Measurements from ENCODE around the gene CSMD2. TPM values are rescaled to one million over a fixed set of nuclear protein-coding genes. Genes with fewer than 3 reads are reported as not detected.

The CSMD2 gene
- total RNA-seq, 1 experiment from 2014 or later, result not detected

DNA sequence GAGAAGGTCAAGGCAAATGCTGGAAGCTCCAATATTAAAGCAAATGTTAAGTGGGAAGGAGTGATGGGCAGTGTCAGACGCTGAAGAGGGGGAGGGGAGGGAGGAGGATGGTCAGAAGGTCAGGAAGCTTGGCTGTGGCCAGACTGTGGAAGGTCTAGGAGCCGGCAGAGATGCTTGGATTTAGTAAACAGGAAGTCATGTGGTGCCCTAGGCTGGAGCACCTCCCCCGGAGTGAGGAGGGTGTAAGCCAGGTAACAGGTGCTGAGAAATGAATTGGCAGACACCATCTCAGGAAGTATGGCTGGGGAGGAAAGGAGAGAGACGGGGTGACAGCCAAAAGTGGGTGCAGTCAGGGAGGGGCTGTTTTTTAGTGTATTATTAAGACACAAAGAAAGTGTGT, 17.7 kb downstream of the CSMD2 start:
- peaks cover 36% of the 10 kb centered on the region for H3K27me3 ChIP-seq (ENCODE audit: insufficient read depth, low read depth)
- POLR2A ChIA-PET (ENCODE audit: unreplicated experiment), result no interaction called here

DNA sequence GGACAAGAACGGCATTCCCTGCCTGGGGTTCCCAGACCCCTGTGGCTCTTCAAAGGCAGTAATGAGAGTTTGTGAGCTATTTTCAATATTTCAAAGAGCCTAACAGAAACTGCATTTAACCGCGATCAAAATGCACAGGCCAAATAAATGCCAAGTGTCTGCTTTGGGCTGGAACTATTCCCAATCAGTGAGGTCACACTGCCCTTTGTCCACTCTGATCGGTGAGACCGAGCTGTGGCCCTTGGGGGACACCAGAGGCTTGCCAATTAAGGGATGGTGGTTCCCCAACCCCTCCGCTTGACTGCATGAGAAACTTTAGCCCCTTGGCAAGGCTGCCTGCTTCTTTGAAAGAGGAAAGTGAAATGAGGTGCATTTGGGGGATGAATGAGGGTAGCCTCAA, 20.3 kb downstream of the CSMD2 start:
- H3K4me2 ChIP-seq, result no peak overlapping the region
- no peaks in the 10 kb centered on the region for H3K79me2 ChIP-seq (ENCODE audit: low read depth)
- TF ChIP-seq EZH2 (IDR thresholded peaks at IDR 0.05; ENCODE audit: low read depth), result no peak
- TF ChIP-seq, protein P1, sequence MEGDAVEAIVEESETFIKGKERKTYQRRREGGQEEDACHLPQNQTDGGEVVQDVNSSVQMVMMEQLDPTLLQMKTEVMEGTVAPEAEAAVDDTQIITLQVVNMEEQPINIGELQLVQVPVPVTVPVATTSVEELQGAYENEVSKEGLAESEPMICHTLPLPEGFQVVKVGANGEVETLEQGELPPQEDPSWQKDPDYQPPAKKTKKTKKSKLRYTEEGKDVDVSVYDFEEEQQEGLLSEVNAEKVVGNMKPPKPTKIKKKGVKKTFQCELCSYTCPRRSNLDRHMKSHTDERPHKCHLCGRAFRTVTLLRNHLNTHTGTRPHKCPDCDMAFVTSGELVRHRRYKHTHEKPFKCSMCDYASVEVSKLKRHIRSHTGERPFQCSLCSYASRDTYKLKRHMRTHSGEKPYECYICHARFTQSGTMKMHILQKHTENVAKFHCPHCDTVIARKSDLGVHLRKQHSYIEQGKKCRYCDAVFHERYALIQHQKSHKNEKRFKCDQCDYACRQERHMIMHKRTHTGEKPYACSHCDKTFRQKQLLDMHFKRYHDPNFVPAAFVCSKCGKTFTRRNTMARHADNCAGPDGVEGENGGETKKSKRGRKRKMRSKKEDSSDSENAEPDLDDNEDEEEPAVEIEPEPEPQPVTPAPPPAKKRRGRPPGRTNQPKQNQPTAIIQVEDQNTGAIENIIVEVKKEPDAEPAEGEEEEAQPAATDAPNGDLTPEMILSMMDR (conservative IDR thresholded peaks at IDR 0.05), result no peak
- no peaks in the 10 kb centered on the region for H3F3A ChIP-seq (ENCODE audit: insufficient read depth, low read depth)
- H3K4me3 ChIP-seq, result no peak overlapping the region
- H4K20me1 ChIP-seq (ENCODE audit: insufficient read depth), result no peaks in the 10 kb centered on the region
- no peak overlapping the region for H2AFZ ChIP-seq
- H3K9me3 ChIP-seq (ENCODE audit: insufficient read depth, low read depth), result no peaks in the 10 kb centered on the region
- no peak overlapping the region for H3K27ac ChIP-seq
- no peaks in the 10 kb centered on the region for H3K4me1 ChIP-seq (replicated peaks; ENCODE audit: insufficient read depth)
- CTCF ChIA-PET, result no interaction called here
- POLR2A ChIA-PET (ENCODE audit: unreplicated experiment), result no interaction called here
- BruUV-seq (replicated peaks), result no TSS peak
- peaks cover 37% of the 10 kb centered on the region for H3K27me3 ChIP-seq (ENCODE audit: insufficient read depth, low read depth)
- intact Hi-C loops (cut with micrococcal nuclease; ENCODE audit: unreplicated experiment), result no loop called here
- DNase-seq, result no peak
- no peaks in the 10 kb centered on the region for H3K9me2 ChIP-seq (ENCODE audit: insufficient read depth)
- no peaks in the 10 kb centered on the region for H3K36me3 ChIP-seq (ENCODE audit: low read depth)

More for the DNA sequence above, 17.7 kb downstream of the CSMD2 start:
- H3K9me2 ChIP-seq (ENCODE audit: insufficient read depth), result no peaks in the 10 kb centered on the region
- no peak overlapping the region for H3K4me3 ChIP-seq
- H3K9me3 ChIP-seq (ENCODE audit: insufficient read depth, low read depth), result no peaks in the 10 kb centered on the region
- H3K79me2 ChIP-seq (ENCODE audit: low read depth), result no peaks in the 10 kb centered on the region
- intact Hi-C loops (cut with micrococcal nuclease; ENCODE audit: unreplicated experiment), result no loop called here
- no peaks in the 10 kb centered on the region for H3K36me3 ChIP-seq (ENCODE audit: low read depth)
- no peak overlapping the region for H2AFZ ChIP-seq
- no peaks in the 10 kb centered on the region for H3K4me1 ChIP-seq (replicated peaks; ENCODE audit: insufficient read depth)
- no peaks in the 10 kb centered on the region for H4K20me1 ChIP-seq (ENCODE audit: insufficient read depth)
- CTCF ChIA-PET, result no interaction called here
- no peak overlapping the region for H3K4me2 ChIP-seq
- no peak for DNase-seq
- H3F3A ChIP-seq (ENCODE audit: insufficient read depth, low read depth), result no peaks in the 10 kb centered on the region
- no peak for TF ChIP-seq EZH2 (IDR thresholded peaks at IDR 0.05; ENCODE audit: low read depth)
- no peak overlapping the region for H3K27ac ChIP-seq
- no TSS peak for BruUV-seq (replicated peaks)

DNA sequence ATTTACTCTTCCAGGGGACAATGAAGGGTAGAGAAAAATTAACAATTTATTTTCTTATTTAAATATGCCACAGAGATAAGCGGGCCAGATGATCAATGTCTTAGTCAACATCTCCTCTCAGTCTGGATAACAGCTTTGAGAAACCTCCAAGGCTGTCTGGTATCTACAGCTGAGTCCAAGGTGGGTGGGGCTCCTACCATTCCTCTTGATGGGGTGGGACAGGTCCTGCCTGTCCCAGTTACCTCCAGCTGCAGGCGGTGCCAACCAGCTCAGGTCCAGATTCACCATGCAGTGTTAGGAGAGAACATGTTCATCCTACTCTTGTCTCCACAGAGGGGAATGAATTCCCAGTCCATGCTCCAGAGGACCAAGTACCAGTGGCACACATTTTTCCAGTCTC, 21.1 kb downstream of the CSMD2 start:
- TF ChIP-seq EZH2 (IDR thresholded peaks at IDR 0.05; ENCODE audit: low read depth), result no peak
- TF ChIP-seq, protein P1 (conservative IDR thresholded peaks at IDR 0.05), result no peak
- ChIA-PET CTCF (no interaction called here), POLR2A (ENCODE audit: unreplicated experiment) (no interaction called here)
- Histone ChIP-seq H2AFZ (no peak overlapping the region), H3K4me2 (no peak overlapping the region), H4K20me1 (ENCODE audit: insufficient read depth) (no peaks in the 10 kb centered on the region), H3K27ac (no peak overlapping the region), H3F3A (ENCODE audit: insufficient read depth, low read depth) (no peaks in the 10 kb centered on the region), H3K9me2 (ENCODE audit: insufficient read depth) (no peaks in the 10 kb centered on the region), H3K9me3 (ENCODE audit: insufficient read depth, low read depth) (no peaks in the 10 kb centered on the region), H3K79me2 (ENCODE audit: low read depth) (no peaks in the 10 kb centered on the region), H3K36me3 (ENCODE audit: low read depth) (no peaks in the 10 kb centered on the region), H3K4me1 (replicated peaks; ENCODE audit: insufficient read depth) (no peaks in the 10 kb centered on the region), H3K27me3 (ENCODE audit: insufficient read depth, low read depth) (peaks cover 36% of the 10 kb centered on the region), H3K4me3 (no peak overlapping the region)
- DNase-seq, result no peak
- intact Hi-C loops (cut with micrococcal nuclease; ENCODE audit: unreplicated experiment), result no loop called here
- BruUV-seq (replicated peaks), result no TSS peak

DNA sequence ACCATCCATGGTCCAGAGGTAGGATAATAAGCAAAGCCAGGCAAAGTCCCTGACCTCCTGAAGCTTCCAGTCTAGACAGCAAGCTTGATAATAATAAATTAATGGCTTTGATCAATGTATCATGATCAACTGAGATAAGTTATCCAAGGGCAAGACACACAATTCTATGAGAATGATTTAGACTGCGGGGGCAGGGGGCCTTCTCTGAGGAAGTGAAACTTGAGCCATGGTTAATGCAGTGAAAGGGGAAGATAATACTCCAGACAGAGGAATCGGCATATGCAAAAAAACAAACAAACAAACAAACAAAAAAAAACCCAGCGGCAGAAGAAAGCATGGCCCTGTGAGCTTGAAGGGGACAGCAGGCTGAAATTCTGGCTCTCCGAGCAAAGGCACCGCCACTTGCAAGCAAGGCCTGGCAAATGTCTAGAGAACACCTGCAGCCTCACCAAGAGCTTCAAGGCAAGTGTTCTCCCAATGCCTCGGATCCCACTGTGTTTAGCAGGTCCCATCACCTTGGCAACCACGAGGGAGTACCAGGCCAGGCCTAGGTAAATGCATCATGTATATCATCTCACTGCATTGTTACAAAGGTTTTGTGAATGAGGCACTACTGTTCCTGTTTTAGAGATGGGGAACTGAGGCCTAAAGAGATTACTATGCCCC, 24.9 kb downstream of the CSMD2 start:
- no peaks in the 10 kb centered on the region for H3K79me2 ChIP-seq (ENCODE audit: low read depth)
- intact Hi-C loops (cut with micrococcal nuclease; ENCODE audit: unreplicated experiment), result no loop called here
- no peak overlapping the region for H3K4me3 ChIP-seq
- TF ChIP-seq EZH2 (IDR thresholded peaks at IDR 0.05; ENCODE audit: low read depth), result no peak
- TF ChIP-seq, protein P1 (conservative IDR thresholded peaks at IDR 0.05), result no peak
- BruUV-seq (replicated peaks), result no TSS peak
- peaks cover 15% of the 10 kb centered on the region; the same call in 1 of the 2 replicates for H3K27me3 ChIP-seq (ENCODE audit: insufficient read depth, low read depth)
- CTCF ChIA-PET, result no interaction called here
- no peaks in the 10 kb centered on the region for H4K20me1 ChIP-seq (ENCODE audit: insufficient read depth)
- POLR2A ChIA-PET (ENCODE audit: unreplicated experiment), result no interaction called here
- no peak overlapping the region for H2AFZ ChIP-seq
- H3K4me2 ChIP-seq, result no peak overlapping the region
- H3K9me2 ChIP-seq (ENCODE audit: insufficient read depth), result no peaks in the 10 kb centered on the region
- no peaks in the 10 kb centered on the region for H3F3A ChIP-seq (ENCODE audit: insufficient read depth, low read depth)
- DNase-seq, result no peak
- H3K4me1 ChIP-seq (replicated peaks; ENCODE audit: insufficient read depth), result no peaks in the 10 kb centered on the region
- H3K27ac ChIP-seq, result no peak overlapping the region
- H3K36me3 ChIP-seq (ENCODE audit: low read depth), result no peaks in the 10 kb centered on the region
- no peaks in the 10 kb centered on the region for H3K9me3 ChIP-seq (ENCODE audit: insufficient read depth, low read depth)

All from PC-9 (cell line).